ENCODE measurements around the gene CRYL1.

DNA sequence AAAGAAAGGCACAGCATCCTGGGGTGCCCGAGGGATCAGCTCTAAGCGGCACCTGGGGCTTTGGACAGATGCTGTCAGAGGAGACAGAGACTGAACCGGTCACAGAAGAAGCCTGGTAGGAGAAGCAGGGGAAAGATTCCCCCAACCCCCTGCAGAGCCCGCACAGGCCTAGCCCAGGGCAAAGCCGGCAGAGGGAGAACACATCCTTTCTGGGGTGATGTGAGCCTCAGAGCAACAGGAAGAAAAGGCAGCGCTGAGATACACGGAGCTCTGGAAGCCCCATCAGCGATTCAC is 101.2 kb downstream of the CRYL1 start:
- TF ChIP-seq, protein P1, sequence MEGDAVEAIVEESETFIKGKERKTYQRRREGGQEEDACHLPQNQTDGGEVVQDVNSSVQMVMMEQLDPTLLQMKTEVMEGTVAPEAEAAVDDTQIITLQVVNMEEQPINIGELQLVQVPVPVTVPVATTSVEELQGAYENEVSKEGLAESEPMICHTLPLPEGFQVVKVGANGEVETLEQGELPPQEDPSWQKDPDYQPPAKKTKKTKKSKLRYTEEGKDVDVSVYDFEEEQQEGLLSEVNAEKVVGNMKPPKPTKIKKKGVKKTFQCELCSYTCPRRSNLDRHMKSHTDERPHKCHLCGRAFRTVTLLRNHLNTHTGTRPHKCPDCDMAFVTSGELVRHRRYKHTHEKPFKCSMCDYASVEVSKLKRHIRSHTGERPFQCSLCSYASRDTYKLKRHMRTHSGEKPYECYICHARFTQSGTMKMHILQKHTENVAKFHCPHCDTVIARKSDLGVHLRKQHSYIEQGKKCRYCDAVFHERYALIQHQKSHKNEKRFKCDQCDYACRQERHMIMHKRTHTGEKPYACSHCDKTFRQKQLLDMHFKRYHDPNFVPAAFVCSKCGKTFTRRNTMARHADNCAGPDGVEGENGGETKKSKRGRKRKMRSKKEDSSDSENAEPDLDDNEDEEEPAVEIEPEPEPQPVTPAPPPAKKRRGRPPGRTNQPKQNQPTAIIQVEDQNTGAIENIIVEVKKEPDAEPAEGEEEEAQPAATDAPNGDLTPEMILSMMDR (IDR thresholded peaks at IDR 0.05) = no peak
- TF ChIP-seq, protein P2, sequence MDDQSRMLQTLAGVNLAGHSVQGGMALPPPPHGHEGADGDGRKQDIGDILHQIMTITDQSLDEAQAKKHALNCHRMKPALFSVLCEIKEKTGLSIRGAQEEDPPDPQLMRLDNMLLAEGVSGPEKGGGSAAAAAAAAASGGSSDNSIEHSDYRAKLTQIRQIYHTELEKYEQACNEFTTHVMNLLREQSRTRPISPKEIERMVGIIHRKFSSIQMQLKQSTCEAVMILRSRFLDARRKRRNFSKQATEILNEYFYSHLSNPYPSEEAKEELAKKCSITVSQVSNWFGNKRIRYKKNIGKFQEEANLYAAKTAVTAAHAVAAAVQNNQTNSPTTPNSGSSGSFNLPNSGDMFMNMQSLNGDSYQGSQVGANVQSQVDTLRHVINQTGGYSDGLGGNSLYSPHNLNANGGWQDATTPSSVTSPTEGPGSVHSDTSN (IDR thresholded peaks at IDR 0.05) = no peak
- no peak for TF ChIP-seq MXI1 (IDR thresholded peaks at IDR 0.05; ENCODE audit: low read depth, low read length)
- TF ChIP-seq SIN3A (IDR thresholded peaks at IDR 0.05; ENCODE audit: borderline replicate concordance, low read depth, low read length) = no peak

Data from SK-N-SH (cell line).